SK-N-SH (cell line): ENCODE measurements around the gene FUNDC1.

Experiments used
- CTCF ChIP-seq: fragments of 200-600 bp; sonication (generic); IDR thresholded peaks from 2 replicates; pipeline ENCODE4 v1.6.1; 2017; ENCODE audit warnings: antibody characterized with exemption, mild to moderate bottlenecking, moderate library complexity
- JUND ChIP-seq: IDR thresholded peaks from 2 replicates; pipeline ENCODE4 v1.4.0; 2012
- REST ChIP-seq: IDR thresholded peaks from 2 replicates; pipeline ENCODE4 v1.6.1; 2012; ENCODE audit warnings: mild to moderate bottlenecking, low read depth, low read length, moderate library complexity
- SIN3A ChIP-seq: IDR thresholded peaks from 2 replicates; pipeline ENCODE4 v1.6.1; 2012; ENCODE audit warnings: low read depth, mild to moderate bottlenecking, low read length, moderate library complexity, borderline replicate concordance

- TF ChIP-seq JUND, result no peak
- no peak for TF ChIP-seq SIN3A
- TF ChIP-seq CTCF, result no peak
- TF ChIP-seq REST, result no peak
These were observed 37.8 kb upstream of the FUNDC1 start for GRCh38 chrX:44580466-44580865.
